ENCODE data around the gene PTPRN2.

PTPRN2 gene

GRCh38 chr7:158272509-158273137 lies 315.0 kb downstream of the PTPRN2 start:
- H3K27ac ChIP-seq = no peak overlapping the region
- TF ChIP-seq CTCF (IDR thresholded peaks at IDR 0.05) = no peak
- TF ChIP-seq ZFX (IDR thresholded peaks at IDR 0.05; ENCODE audit: borderline replicate concordance) = no peak

GRCh38 chr7:158272091-158272490 lies 315.5 kb downstream of the PTPRN2 start:
- H3K27ac ChIP-seq = no peak overlapping the region
- TF ChIP-seq CTCF (IDR thresholded peaks at IDR 0.05) = no peak
- TF ChIP-seq ZFX (IDR thresholded peaks at IDR 0.05; ENCODE audit: borderline replicate concordance) = no peak

GRCh38 chr7:158271646-158272045 lies 316.0 kb downstream of the PTPRN2 start:
- no peak for TF ChIP-seq CTCF (IDR thresholded peaks at IDR 0.05)
- TF ChIP-seq ZFX (IDR thresholded peaks at IDR 0.05; ENCODE audit: borderline replicate concordance) = no peak
- no peak overlapping the region for H3K27ac ChIP-seq

GRCh38 chr7:158270856-158271413 lies 316.7 kb downstream of the PTPRN2 start:
- no peak overlapping the region for H3K27ac ChIP-seq
- TF ChIP-seq ZFX (IDR thresholded peaks at IDR 0.05; ENCODE audit: borderline replicate concordance) = no peak
- no peak for TF ChIP-seq CTCF (IDR thresholded peaks at IDR 0.05)

GRCh38 chr7:158270106-158270775 lies 317.4 kb downstream of the PTPRN2 start:
- no peak overlapping the region for H3K27ac ChIP-seq
- TF ChIP-seq CTCF (IDR thresholded peaks at IDR 0.05) = no peak
- TF ChIP-seq ZFX (IDR thresholded peaks at IDR 0.05; ENCODE audit: borderline replicate concordance) = no peak

- TF ChIP-seq CTCF (IDR thresholded peaks at IDR 0.05) = no peak
- TF ChIP-seq ZFX (IDR thresholded peaks at IDR 0.05; ENCODE audit: borderline replicate concordance) = no peak
- H3K27ac ChIP-seq = no peak overlapping the region
Measured at GRCh38 chr7:158268816-158269535, 318.6 kb downstream of the PTPRN2 start.
